GM12865 (cell line): ENCODE measurements around the gene TAAR1.
A peak's percentile ranks its signal among the peaks of the same experiment; 100 is the strongest.
"Not testable (repeated sequence)": the region's sequence is repeated elsewhere in the genome, so short reads cannot be mapped to it uniquely, and the experiment has no call there.

Source experiments
- DNase-seq: peaks from one replicate; pipeline ENCODE4 v3.0.0; 2010; ENCODE audit warnings: low read depth
- H3K4me3 ChIP-seq: 2 replicates; pipeline ENCODE4 v1.5.1; 2011; ENCODE audit warnings: mild to moderate bottlenecking, low read depth, low read length, control low read depth
- CTCF ChIP-seq: IDR thresholded peaks from 2 replicates; pipeline ENCODE4 v1.5.1; 2011; ENCODE audit warnings: low read length, control low read depth, low read depth, inconsistent platforms; ENCODE audit not compliant: insufficient read depth; ENCODE audit errors: missing control alignments

TAAR1 gene

GRCh38 chr6:132616677-132617076, 42.3 kb downstream of the TAAR1 start:
- DNase-seq: no peak
- no peak for TF ChIP-seq CTCF
- H3K4me3 ChIP-seq: no peak overlapping the region

GRCh38 chr6:132614554-132614953, 44.4 kb downstream of the TAAR1 start:
- DNase-seq: peak; percentile 10
- peak overlapping the region; percentile 1 for H3K4me3 ChIP-seq

GRCh38 chr6:132612449-132613108, 46.4 kb downstream of the TAAR1 start:
- DNase-seq: no peak
- H3K4me3 ChIP-seq: no peak overlapping the region
- TF ChIP-seq CTCF: no peak

More at GRCh38 chr6:132614554-132614953, 44.4 kb downstream of the TAAR1 start:
- no peak for TF ChIP-seq CTCF

GRCh38 chr6:132611616-132612015, 47.4 kb downstream of the TAAR1 start:
- no peak for DNase-seq
- no peak for TF ChIP-seq CTCF
- H3K4me3 ChIP-seq: no peak overlapping the region

GRCh38 chr6:132607544-132608233, 51.3 kb downstream of the TAAR1 start:
- no peak overlapping the region for H3K4me3 ChIP-seq
- TF ChIP-seq CTCF: no peak
- DNase-seq: no peak

- no peak for TF ChIP-seq CTCF
- DNase-seq: no peak
- H3K4me3 ChIP-seq: no peak overlapping the region
Measured at GRCh38 chr6:132604635-132605152, 54.3 kb downstream of the TAAR1 start.

- H3K4me3 ChIP-seq, DNase-seq: not testable (repeated sequence)
Measured at GRCh38 chr6:132600900-132601299, 58.1 kb downstream of the TAAR1 start.
